DMS53 treated with DMSO at 0.1 percent for 48 hours (cell line): Measurements from ENCODE around the gene RDH5.
"Not testable (repeated sequence)": the region's sequence is repeated elsewhere in the genome, so short reads cannot be mapped to it uniquely, and the experiment has no call there.

Experiments used
- DNase-seq: peaks from one replicate; lab custom pipeline; 2025; ENCODE audit not compliant: unreplicated experiment; lab: John Stamatoyannopoulos, UW

Gene RDH5

DNA sequence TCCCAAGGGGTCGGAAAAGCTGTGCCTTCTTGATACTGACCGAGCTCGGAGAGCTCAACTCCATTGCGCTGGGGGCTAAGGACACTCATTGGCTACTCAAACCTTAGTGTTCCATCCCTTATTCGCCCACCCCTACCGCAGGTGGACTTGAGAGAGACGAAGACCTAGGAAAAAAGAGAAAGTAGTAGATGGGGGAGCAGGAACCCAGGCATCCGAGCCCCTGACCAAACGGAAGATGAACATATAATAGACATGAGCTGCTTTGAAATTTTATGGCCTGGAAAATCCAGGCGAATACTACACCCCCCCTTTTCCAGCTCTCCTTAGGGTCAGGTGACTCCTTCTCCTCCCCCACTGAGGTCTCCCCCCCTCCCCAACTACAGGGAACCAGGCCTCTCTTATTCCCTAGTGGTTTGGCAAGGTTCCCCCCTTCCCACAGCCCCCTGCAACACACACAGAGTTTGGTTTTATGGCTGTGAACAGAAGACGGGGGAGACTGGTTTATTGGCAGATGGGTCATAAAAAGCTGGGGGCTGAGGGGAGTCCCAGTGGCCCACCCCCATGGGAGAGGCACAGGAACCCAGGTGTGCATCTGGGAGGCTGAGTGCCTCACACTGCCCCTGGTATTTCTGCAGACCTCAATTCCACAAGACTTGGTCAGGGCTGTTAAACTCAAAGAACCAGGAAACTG lies 24.3 kb downstream of the RDH5 start:
- no peak for DNase-seq

DNA sequence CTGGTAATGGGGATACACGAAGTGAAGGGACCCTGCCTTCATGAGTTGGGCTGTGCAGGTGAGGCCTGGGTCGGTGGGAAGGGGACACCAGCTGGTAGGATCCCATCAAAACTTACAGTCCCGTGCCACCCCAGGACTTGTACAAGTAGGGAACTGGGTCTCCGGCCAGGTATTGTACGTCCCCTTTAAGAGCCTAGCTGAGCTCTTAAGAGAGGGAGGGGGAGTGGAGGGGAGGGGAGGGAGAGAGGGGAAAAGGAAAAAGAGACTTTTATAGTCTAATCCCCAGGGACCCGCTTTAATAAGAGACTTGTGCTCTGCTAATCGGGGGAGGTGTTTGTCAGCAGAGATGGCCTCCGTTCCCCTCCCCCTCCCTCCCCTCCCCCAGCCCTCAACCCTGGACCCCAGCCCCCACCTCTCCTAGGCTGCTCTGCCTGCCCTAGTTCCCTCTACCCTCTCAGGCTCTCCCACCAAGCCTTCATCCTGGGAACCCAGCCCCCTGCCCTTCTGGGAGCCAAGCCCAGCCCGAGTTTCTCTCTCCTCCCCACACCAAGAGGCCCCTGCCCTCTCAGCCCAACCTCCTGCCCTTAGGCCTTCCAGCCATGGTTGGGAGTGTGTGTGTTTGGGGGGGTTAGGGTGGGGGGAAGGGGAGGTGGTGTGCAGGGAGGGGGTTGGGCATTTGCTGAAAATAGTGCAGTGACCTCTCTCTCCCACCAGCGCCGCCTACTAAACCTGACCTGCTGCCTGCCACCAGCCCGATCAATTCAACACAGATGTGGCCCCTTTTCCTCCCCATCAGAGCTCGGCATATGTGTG lies 25.4 kb downstream of the RDH5 start:
- DNase-seq: no peak

- no peak for DNase-seq
Observed at GRCh38 chr12:55746174-55746912, 26.1 kb downstream of the RDH5 start.

DNA sequence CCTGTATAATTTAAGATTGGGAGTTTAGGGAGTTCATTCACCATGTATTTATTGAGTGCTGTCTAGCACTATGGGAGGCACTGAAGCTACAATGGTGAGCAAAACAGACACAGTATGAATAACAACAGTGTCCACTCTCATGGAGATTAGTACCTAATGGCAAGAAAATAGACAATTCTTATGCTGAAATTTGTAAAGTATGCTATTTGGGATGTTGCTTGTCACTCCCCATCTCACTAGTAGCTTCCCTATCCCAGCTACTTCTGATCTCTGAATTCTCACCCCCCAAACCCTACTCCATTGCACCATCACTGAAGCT lies 26.7 kb downstream of the RDH5 start:
- no peak for DNase-seq

- DNase-seq: no peak
Observed at GRCh38 chr12:55748230-55748993, 28.2 kb downstream of the RDH5 start.

- DNase-seq: no peak
Observed at GRCh38 chr12:55755246-55755645, 35.1 kb downstream of the RDH5 start.

DNA sequence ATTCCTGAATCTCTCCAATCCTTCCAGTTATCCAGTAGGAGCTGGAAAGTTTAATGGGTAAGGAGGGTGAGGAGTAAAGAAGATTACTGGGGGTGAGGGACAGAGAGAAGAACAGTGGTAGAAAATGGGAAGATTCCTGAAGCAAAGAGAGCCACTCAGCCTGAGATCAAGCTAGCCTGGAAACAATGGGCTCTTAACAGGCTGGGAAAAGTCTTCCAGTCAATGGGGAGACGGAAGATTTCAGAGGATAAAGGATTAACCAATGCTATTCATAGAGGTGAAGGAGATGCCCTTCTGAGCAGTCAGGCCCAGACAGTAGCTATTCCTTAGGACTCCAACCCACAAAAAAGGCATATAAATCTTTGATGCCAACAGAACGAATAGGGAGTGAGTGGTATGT lies 37.5 kb downstream of the RDH5 start:
- no peak for DNase-seq

DNA sequence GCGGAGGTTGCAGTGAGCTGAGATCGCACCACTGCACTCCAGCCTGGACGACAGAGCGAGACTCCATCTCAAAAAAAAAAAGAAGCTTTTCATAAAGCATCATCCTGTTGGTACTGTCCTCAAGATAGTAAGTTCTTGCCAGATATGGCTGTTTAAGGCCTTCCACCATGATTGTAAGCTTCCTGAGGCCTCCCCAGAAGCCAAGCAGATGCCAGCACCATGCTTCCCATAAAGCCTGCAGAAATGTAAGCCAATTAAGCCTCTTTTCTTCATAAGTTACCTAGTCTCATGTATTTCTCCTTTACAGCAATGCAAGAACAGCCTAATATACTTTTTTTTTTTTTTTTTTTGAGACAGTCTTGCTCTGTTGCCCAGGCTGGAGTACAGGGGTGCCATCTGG lies 38.4 kb downstream of the RDH5 start:
- DNase-seq: not testable (repeated sequence)

DNA sequence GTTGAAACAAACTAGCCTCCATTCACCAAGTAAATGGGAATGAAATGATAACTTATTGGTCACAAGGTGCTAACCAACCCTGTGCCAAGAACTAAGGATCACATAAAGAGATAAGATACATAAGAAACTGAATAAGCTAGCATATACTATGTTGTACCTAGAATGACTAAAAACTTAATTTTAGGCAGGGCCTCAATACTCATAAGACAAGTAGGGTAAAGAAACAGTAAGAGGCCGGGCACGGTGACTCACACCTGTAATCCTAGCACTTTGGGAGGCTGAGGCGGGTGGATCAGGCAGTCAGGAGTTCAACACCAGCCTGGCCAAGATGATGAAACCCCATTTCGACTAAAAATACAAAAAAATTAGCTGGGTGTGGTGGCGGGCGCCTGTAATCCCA lies 40.5 kb downstream of the RDH5 start:
- DNase-seq: no peak

- DNase-seq: no peak
Observed at GRCh38 chr12:55762646-55763045, 42.5 kb downstream of the RDH5 start.

- DNase-seq: no peak
Observed at GRCh38 chr12:55765736-55766290, 45.6 kb downstream of the RDH5 start.

- no peak for DNase-seq
Observed at GRCh38 chr12:55767156-55767555, 47.0 kb downstream of the RDH5 start.

- DNase-seq: no peak
Observed at GRCh38 chr12:55771736-55772135, 51.5 kb downstream of the RDH5 start.
